Activated T-cell treated with anti-CD3 and anti-CD28 coated beads for 24 hours (primary cell): ENCODE results near the gene ZNF169.
"Not testable (repeated sequence)": the region's sequence is repeated elsewhere in the genome, so short reads cannot be mapped to it uniquely, and the experiment has no call there.

ENCODE experiments used
- DNase-seq: peaks from one replicate; pipeline ENCODE4 v3.0.0-alpha.2; 2020; ENCODE audit warnings: low read depth

Gene ZNF169

GRCh38 chr9:94348754-94349153, 89.7 kb downstream of the ZNF169 start:
- not testable (repeated sequence) for DNase-seq
